Vagina (tissue), 2 donors: ENCODE measurements around the gene HSF5.

ENCODE experiments used
- CTCF ChIP-seq, 3 experiments: fragments of 450-650 bp in 2 of 3; fragments of 200-600 bp in 1 of 3; sonication (generic) in 1 of 3; IDR thresholded peaks; one replicate each; pipeline ENCODE4 v1.5.1; 2017 to 2019; ENCODE audit warnings: antibody characterized with exemption in 3 of 3, mild to moderate bottlenecking in 2 of 3, moderate library complexity in 2 of 3
- POLR2A ChIP-seq, 2 donors: fragments of 450-650 bp; IDR thresholded peaks; one replicate each; pipeline ENCODE4 v1.6.1; 2017; ENCODE audit warnings: antibody characterized with exemption in 2 of 2, mild to moderate bottlenecking in 2 of 2, moderate library complexity in 2 of 2
- POLR2AphosphoS5 ChIP-seq, 2 donors: sonication (generic); formaldehyde crosslinking; IDR thresholded peaks; one replicate each; pipeline ENCODE4 v1.9.0; 2017; ENCODE audit warnings: antibody characterized with exemption in 2 of 2, mild to moderate bottlenecking in 2 of 2, low read depth in 1 of 2; ENCODE audit not compliant: insufficient read depth in 1 of 2

GRCh38 chr17:58411408-58411894 lies 76.8 kb downstream of the HSF5 start:
- no peak for TF ChIP-seq CTCF (IDR thresholded peaks at IDR 0.05)
- no peak for TF ChIP-seq POLR2A (IDR thresholded peaks at IDR 0.05)
- TF ChIP-seq POLR2AphosphoS5 (IDR thresholded peaks at IDR 0.05; ENCODE audit: insufficient read depth in 1 of 2, low read depth in 1 of 2), result peak in 1 of 2 donors; percentile 8
